Upper lobe of left lung (tissue), 6 donors: ENCODE measurements around the gene LRRC8B. TPM values are rescaled to one million over a fixed set of nuclear protein-coding genes. Genes with fewer than 3 reads are reported as not detected.
"Not testable (repeated sequence)": the region's sequence is repeated elsewhere in the genome, so short reads cannot be mapped to it uniquely, and the experiment has no call there.

Experiments used
- ATAC-seq, 2 donors: fragments of 200-7000 bp; cut with Tn5 transposase; one replicate each; pipeline ENCODE4 v1.9.1; 2022; ENCODE audit warnings: mild to moderate bottlenecking in 2 of 2, moderate library complexity in 2 of 2; ENCODE audit not compliant: low FRiP score in 2 of 2
- DNase-seq, 2 donors: peaks; one replicate each; pipeline ENCODE4 v3.0.0-alpha.2; 2019 to 2020
- H3K27ac ChIP-seq, 4 donors: fragments of 200-600 bp; sonication (generic); one replicate each; pipeline ENCODE4 v1.5.1; 2016 to 2019
- H3K27me3 ChIP-seq, 4 donors: fragments of 200-600 bp; sonication (generic); one replicate each; pipeline ENCODE4 v1.5.1; 2017 to 2019
- H3K36me3 ChIP-seq, 4 donors: fragments of 200-600 bp; sonication (generic); one replicate each; pipeline ENCODE4 v1.5.1; 2016 to 2019
- H3K4me1 ChIP-seq, 4 donors: fragments of 200-600 bp; sonication (generic); one replicate each; pipeline ENCODE4 v1.5.1; 2018 to 2019
- H3K4me3 ChIP-seq, 4 donors: fragments of 200-600 bp; sonication (generic); one replicate each; pipeline ENCODE4 v1.5.1; 2017 to 2019; ENCODE audit warnings: mild to moderate bottlenecking in 2 of 4, moderate library complexity in 1 of 4
- H3K9me3 ChIP-seq, 4 donors: fragments of 200-600 bp; sonication (generic); one replicate each; pipeline ENCODE4 v1.5.1; 2018 to 2019
- CTCF ChIP-seq, 6 experiments: fragments of 450-650 bp in 4 of 6; fragments of 200-600 bp in 2 of 6; sonication (generic) in 2 of 6; IDR thresholded peaks; one replicate each; pipeline ENCODE4 v1.5.1; 2016 to 2019; ENCODE audit warnings: antibody characterized with exemption in 6 of 6
- EP300 ChIP-seq, 4 donors: sonication (generic); formaldehyde crosslinking; IDR thresholded peaks; one replicate each; pipeline ENCODE4 v1.5.1; 2017; ENCODE audit warnings: antibody characterized with exemption in 4 of 4, control low read depth in 2 of 4
- POLR2A ChIP-seq, 4 donors: fragments of 450-650 bp; IDR thresholded peaks; one replicate each; pipeline ENCODE4 v1.5.1; 2016 to 2017; ENCODE audit warnings: antibody characterized with exemption in 4 of 4, mild to moderate bottlenecking in 2 of 4
- POLR2AphosphoS5 ChIP-seq, 2 donors: sonication (generic); formaldehyde crosslinking; IDR thresholded peaks; one replicate each; pipeline ENCODE4 v1.5.1; 2017; ENCODE audit warnings: antibody characterized with exemption in 2 of 2
- WGBS, 2 donors: methylation state at CpG; one replicate each; pipeline ENCODE4 v1.1.5; 2017 to 2018; 5-methylcytosine and 5-hydroxymethylcytosine counted together
- total RNA-seq, 6 donors: library from RNA; depleted of rRNA in 4 of 6; stranded (reverse); fragments of >200 nt in 4 of 6; gene quantifications; one replicate each; pipeline versions ENCODE4 v1.1.0 to v1.2.1, GENCODE V29; 2016 to 2021
- donor health status: DM: no; HTN: no; CAD: no; lungs with moderate emphysema.
- donor health status: DM: no; HTN: yes; CAD: no; lungs with severe emphysema.

The LRRC8B gene
- total RNA-seq, 6 donors from 2014 or later = 7.1 to 20.2 (median 14.8) TPM

GRCh38 chr1:89627596-89627962 lies 103.0 kb downstream of the LRRC8B start:
- no peak overlapping the region for H3K27ac ChIP-seq
- no peaks in the 10 kb centered on the region for H3K27me3 ChIP-seq
- peaks cover 5 to 7% (median 7%) of the 10 kb centered on the region in 4 donors for H3K4me1 ChIP-seq
- no peak for ATAC-seq
- no peaks in the 10 kb centered on the region for H3K36me3 ChIP-seq
- H3K9me3 ChIP-seq = no peaks in the 10 kb centered on the region
- H3K4me3 ChIP-seq = no peak overlapping the region
- DNase-seq = no peak
- no peak for TF ChIP-seq POLR2AphosphoS5 (IDR thresholded peaks at IDR 0.05)
- TF ChIP-seq POLR2A (IDR thresholded peaks at IDR 0.05) = no peak

GRCh38 chr1:89629146-89629545 lies 104.5 kb downstream of the LRRC8B start:
- ATAC-seq (no peak), DNase-seq (no peak)
- WGBS, 2 donors = 74 to 83% methylated on average over 2 of the region's 2 CpGs
- Histone ChIP-seq H3K4me1 (peaks cover 5 to 13% (median 10%) of the 10 kb centered on the region in 4 donors), H3K4me3 (no peak overlapping the region), H3K27ac (no peak overlapping the region), H3K36me3 (no peaks in the 10 kb centered on the region), H3K27me3 (no peaks in the 10 kb centered on the region), H3K9me3 (no peaks in the 10 kb centered on the region)
- TF ChIP-seq EP300 (IDR thresholded peaks at IDR 0.05) = no peak
- TF ChIP-seq POLR2AphosphoS5 (IDR thresholded peaks at IDR 0.05) = no peak
- TF ChIP-seq CTCF (IDR thresholded peaks at IDR 0.05) = no peak
- no peak for TF ChIP-seq POLR2A (IDR thresholded peaks at IDR 0.05)

- not testable (repeated sequence) for H3K27ac ChIP-seq, H3K4me3 ChIP-seq, H3K27me3 ChIP-seq, H3K36me3 ChIP-seq, DNase-seq, H3K9me3 ChIP-seq, ATAC-seq
- WGBS, 2 donors = 95% methylated on average over 2 of the region's 2 CpGs
- peaks cover 5 to 18% (median 12%) of the 10 kb centered on the region in 4 donors for H3K4me1 ChIP-seq
These were observed 105.0 kb downstream of the LRRC8B start for GRCh38 chr1:89629600-89629999.

- no peak for ATAC-seq
- WGBS, 2 donors = 92 to 97% methylated on average over 3 of the region's 3 CpGs
- TF ChIP-seq CTCF (IDR thresholded peaks at IDR 0.05) = no peak
- TF ChIP-seq POLR2A (IDR thresholded peaks at IDR 0.05) = no peak
- no peak for TF ChIP-seq POLR2AphosphoS5 (IDR thresholded peaks at IDR 0.05)
- no peak for TF ChIP-seq EP300 (IDR thresholded peaks at IDR 0.05)
These were observed 105.4 kb downstream of the LRRC8B start for GRCh38 chr1:89630048-89630447.

GRCh38 chr1:89631816-89632656 lies 107.4 kb downstream of the LRRC8B start:
- ATAC-seq (no peak), DNase-seq (no peak)
- Histone ChIP-seq H3K36me3 (no peaks in the 10 kb centered on the region), H3K4me3 (peak overlapping the region; percentile 61 to 92 (median 85)), H3K27me3 (no peaks in the 10 kb centered on the region), H3K27ac (peak overlapping the region; percentile 81 to 96 (median 94)), H3K9me3 (no peaks in the 10 kb centered on the region), H3K4me1 (peaks cover 12 to 36% (median 24%) of the 10 kb centered on the region in 4 donors)
- WGBS, 2 donors = 34 to 40% methylated on average over 18 to 19 of the region's 19 CpGs
- TF ChIP-seq EP300 (IDR thresholded peaks at IDR 0.05) (no peak), POLR2AphosphoS5 (IDR thresholded peaks at IDR 0.05) (no peak), CTCF (IDR thresholded peaks at IDR 0.05) (no peak), POLR2A (IDR thresholded peaks at IDR 0.05) (no peak)

More at GRCh38 chr1:89630048-89630447, 105.4 kb downstream of the LRRC8B start:
- Histone ChIP-seq H3K4me1 (peaks cover 5 to 22% (median 14%) of the 10 kb centered on the region in 4 donors), H3K27ac (no peak overlapping the region), H3K27me3 (no peaks in the 10 kb centered on the region), H3K9me3 (no peaks in the 10 kb centered on the region), H3K4me3 (no peak overlapping the region), H3K36me3 (no peaks in the 10 kb centered on the region)
- DNase-seq = no peak
